ENCODE data around the gene CKMT2. TPM values are rescaled to one million over a fixed set of nuclear protein-coding genes. Genes with fewer than 3 reads are reported as not detected.
"Not testable (repeated sequence)": the region's sequence is repeated elsewhere in the genome, so short reads cannot be mapped to it uniquely, and the experiment has no call there.

Gene CKMT2
- total RNA-seq, 1 experiment from 2014 or later: not detected

DNA sequence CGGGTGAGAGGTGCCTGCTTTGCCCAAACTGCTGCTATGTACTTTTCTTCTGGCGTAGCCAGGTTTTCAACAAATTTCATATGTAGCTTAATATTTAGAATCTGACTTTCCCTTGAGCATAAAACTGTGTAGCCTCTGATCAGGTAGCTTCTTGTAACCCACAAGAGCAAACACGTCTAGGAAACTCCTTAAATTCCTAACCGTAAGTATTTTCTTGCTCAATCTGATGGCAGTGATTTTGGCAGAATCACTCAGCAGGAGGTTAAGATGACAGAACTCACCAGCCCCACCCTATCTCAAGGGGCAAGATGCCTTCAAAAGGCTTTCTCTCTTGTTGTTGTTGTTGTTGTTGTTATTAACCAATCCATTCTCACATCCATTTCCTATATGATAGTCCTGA lies 20.8 kb downstream of the CKMT2 start:
- Histone ChIP-seq H3K4me2 (ENCODE audit: low read length) (no peak overlapping the region), H3K27me3 (ENCODE audit: low read length) (no peaks in the 10 kb centered on the region), H3K9me3 (ENCODE audit: low read length) (no peaks in the 10 kb centered on the region), H3F3A (ENCODE audit: low read length, unreplicated experiment) (no peaks in the 10 kb centered on the region), H3K9ac (ENCODE audit: low read length) (no peak overlapping the region), H3K4me3 (ENCODE audit: low read length) (no peak overlapping the region), H3K4me1 (ENCODE audit: insufficient read depth, low read length) (peaks cover 5% of the 10 kb centered on the region; the same call in 1 of the 2 replicates), H3K9me2 (replicated peaks; ENCODE audit: low read length) (no peaks in the 10 kb centered on the region), H2AFZ (ENCODE audit: low read length) (no peak overlapping the region), H3K27ac (ENCODE audit: low read length) (no peak overlapping the region), H4K20me1 (ENCODE audit: low read length) (no peaks in the 10 kb centered on the region), H3K36me3 (ENCODE audit: low read depth, low read length) (no peaks in the 10 kb centered on the region), H3K79me2 (ENCODE audit: low read length) (no peaks in the 10 kb centered on the region)
- no peak for DNase-seq
- TF ChIP-seq, protein P1, sequence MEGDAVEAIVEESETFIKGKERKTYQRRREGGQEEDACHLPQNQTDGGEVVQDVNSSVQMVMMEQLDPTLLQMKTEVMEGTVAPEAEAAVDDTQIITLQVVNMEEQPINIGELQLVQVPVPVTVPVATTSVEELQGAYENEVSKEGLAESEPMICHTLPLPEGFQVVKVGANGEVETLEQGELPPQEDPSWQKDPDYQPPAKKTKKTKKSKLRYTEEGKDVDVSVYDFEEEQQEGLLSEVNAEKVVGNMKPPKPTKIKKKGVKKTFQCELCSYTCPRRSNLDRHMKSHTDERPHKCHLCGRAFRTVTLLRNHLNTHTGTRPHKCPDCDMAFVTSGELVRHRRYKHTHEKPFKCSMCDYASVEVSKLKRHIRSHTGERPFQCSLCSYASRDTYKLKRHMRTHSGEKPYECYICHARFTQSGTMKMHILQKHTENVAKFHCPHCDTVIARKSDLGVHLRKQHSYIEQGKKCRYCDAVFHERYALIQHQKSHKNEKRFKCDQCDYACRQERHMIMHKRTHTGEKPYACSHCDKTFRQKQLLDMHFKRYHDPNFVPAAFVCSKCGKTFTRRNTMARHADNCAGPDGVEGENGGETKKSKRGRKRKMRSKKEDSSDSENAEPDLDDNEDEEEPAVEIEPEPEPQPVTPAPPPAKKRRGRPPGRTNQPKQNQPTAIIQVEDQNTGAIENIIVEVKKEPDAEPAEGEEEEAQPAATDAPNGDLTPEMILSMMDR (conservative IDR thresholded peaks at IDR 0.05; ENCODE audit: low read depth, low read length): no peak
- TF ChIP-seq EZH2 (IDR thresholded peaks at IDR 0.05; ENCODE audit: low read length, unreplicated experiment): no peak
- TF ChIP-seq EZH2phosphoT487 (IDR thresholded peaks at IDR 0.05; ENCODE audit: borderline replicate concordance, low read length): no peak
- CTCF ChIA-PET: no interaction called here
- BruUV-seq (replicated peaks): no TSS peak
- ATAC-seq: no peak
- POLR2A ChIA-PET (ENCODE audit: unreplicated experiment): no interaction called here
- intact Hi-C loops (cut with micrococcal nuclease): no loop called here

DNA sequence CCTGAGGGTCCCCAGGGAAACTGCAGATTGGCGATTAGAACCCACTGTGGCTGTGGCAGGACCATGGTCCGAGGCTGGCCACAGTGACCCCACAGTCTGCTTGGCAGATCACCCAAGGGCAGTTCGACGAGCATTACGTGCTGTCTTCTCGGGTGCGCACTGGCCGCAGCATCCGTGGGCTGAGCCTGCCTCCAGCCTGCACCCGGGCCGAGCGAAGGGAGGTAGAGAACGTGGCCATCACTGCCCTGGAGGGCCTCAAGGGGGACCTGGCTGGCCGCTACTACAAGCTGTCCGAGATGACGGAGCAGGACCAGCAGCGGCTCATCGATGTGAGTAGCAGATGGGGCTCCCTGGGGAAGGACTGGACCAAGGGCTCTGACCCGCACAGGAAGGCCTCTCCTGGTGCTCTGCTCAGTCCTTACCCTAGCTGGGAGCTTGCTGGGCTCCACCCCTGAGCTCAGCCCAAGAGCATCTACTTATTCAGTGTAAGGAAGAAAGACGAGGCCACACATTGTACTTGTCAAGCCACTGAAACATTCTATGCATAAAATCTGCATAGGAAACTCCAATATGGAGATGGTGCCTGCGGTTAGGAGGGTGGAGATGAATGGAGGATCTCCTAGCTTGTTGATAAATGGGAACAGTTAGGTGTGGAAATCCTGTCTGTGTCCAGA lies 21.9 kb downstream of the CKMT2 start:
- ATAC-seq (no peak), DNase-seq (no peak)
- TF ChIP-seq, protein P1 (conservative IDR thresholded peaks at IDR 0.05; ENCODE audit: low read depth, low read length): no peak
- TF ChIP-seq EZH2phosphoT487 (IDR thresholded peaks at IDR 0.05; ENCODE audit: borderline replicate concordance, low read length): no peak
- no peak for TF ChIP-seq EZH2 (IDR thresholded peaks at IDR 0.05; ENCODE audit: low read length, unreplicated experiment)
- no peaks in the 10 kb centered on the region for H4K20me1 ChIP-seq (ENCODE audit: low read length)
- H3K36me3 ChIP-seq (ENCODE audit: low read depth, low read length): no peaks in the 10 kb centered on the region
- CTCF ChIA-PET: no interaction called here
- BruUV-seq (replicated peaks): no TSS peak
- H2AFZ ChIP-seq (ENCODE audit: low read length): no peak overlapping the region
- H3K4me1 ChIP-seq (ENCODE audit: insufficient read depth, low read length): peaks cover 5% of the 10 kb centered on the region; the same call in 1 of the 2 replicates
- H3K9ac ChIP-seq (ENCODE audit: low read length): no peak overlapping the region
- H3K27ac ChIP-seq (ENCODE audit: low read length): no peak overlapping the region
- intact Hi-C loops (cut with micrococcal nuclease): no loop called here
- H3K9me2 ChIP-seq (replicated peaks; ENCODE audit: low read length): no peaks in the 10 kb centered on the region
- H3F3A ChIP-seq (ENCODE audit: low read length, unreplicated experiment): no peaks in the 10 kb centered on the region
- no peaks in the 10 kb centered on the region for H3K9me3 ChIP-seq (ENCODE audit: low read length)
- no peak overlapping the region for H3K4me3 ChIP-seq (ENCODE audit: low read length)
- H3K4me2 ChIP-seq (ENCODE audit: low read length): no peak overlapping the region
- no peaks in the 10 kb centered on the region for H3K79me2 ChIP-seq (ENCODE audit: low read length)
- H3K27me3 ChIP-seq (ENCODE audit: low read length): no peaks in the 10 kb centered on the region
- POLR2A ChIA-PET (ENCODE audit: unreplicated experiment): interaction anchor here (0.6 kb wide), 2 partner anchors 45 to 343 kb away, joined by 4 to 8 read pairs; no protein-coding TSS in a partner anchor

DNA sequence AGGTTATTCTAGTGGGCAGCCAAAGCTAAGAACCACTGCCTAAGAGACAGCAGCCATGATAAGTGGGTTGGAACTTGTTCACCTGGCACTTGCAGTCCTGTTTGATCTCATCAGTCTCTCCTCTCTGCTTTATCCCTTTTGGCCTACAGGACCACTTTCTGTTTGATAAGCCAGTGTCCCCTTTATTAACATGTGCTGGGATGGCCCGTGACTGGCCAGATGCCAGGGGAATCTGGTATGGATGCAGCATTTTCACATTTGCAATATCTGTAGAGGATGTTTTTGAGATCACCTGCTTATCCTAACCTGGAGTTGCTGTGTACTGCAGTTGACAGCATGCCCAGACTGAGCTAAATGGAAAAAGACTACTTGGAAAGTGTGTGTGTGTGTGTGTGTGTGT lies 23.6 kb downstream of the CKMT2 start:
- Histone ChIP-seq H4K20me1 (ENCODE audit: low read length) (no peaks in the 10 kb centered on the region), H2AFZ (ENCODE audit: low read length) (no peak overlapping the region), H3K79me2 (ENCODE audit: low read length) (no peaks in the 10 kb centered on the region), H3K36me3 (ENCODE audit: low read depth, low read length) (no peaks in the 10 kb centered on the region), H3F3A (ENCODE audit: low read length, unreplicated experiment) (no peaks in the 10 kb centered on the region), H3K9me3 (ENCODE audit: low read length) (no peaks in the 10 kb centered on the region), H3K4me1 (ENCODE audit: insufficient read depth, low read length) (peaks cover 5% of the 10 kb centered on the region; the same call in 1 of the 2 replicates), H3K4me3 (ENCODE audit: low read length) (no peak overlapping the region), H3K27ac (ENCODE audit: low read length) (no peak overlapping the region), H3K4me2 (ENCODE audit: low read length) (no peak overlapping the region), H3K9ac (ENCODE audit: low read length) (no peak overlapping the region), H3K9me2 (replicated peaks; ENCODE audit: low read length) (no peaks in the 10 kb centered on the region), H3K27me3 (ENCODE audit: low read length) (no peaks in the 10 kb centered on the region)
- CTCF ChIA-PET: no interaction called here
- TF ChIP-seq, protein P1 (conservative IDR thresholded peaks at IDR 0.05; ENCODE audit: low read depth, low read length): no peak
- no peak for TF ChIP-seq EZH2 (IDR thresholded peaks at IDR 0.05; ENCODE audit: low read length, unreplicated experiment)
- TF ChIP-seq EZH2phosphoT487 (IDR thresholded peaks at IDR 0.05; ENCODE audit: borderline replicate concordance, low read length): no peak
- BruUV-seq (replicated peaks): no TSS peak
- ATAC-seq (no peak), DNase-seq (no peak)
- intact Hi-C loops (cut with micrococcal nuclease): no loop called here
- POLR2A ChIA-PET (ENCODE audit: unreplicated experiment): no interaction called here

DNA sequence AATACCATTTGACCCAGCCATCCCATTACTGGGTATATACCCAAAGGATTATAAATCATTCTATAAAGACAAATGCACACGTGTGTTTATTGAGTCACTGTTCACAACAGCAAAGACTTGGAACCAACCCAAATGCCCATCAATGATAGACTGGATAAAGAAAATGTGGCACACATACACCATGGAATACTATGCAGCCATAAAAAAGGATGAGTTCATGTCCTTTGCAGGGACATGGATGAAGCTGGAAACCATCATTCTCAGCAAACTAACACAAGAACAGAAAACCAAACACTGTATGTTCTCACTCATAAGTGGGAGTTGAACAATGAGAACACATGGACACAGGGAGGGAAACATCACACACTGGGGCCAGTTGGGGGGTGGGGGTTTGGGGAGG lies 29.7 kb downstream of the CKMT2 start:
- H3K4me2 ChIP-seq (ENCODE audit: low read length); DNase-seq; H3K9me2 ChIP-seq (replicated peaks; ENCODE audit: low read length); H3K4me1 ChIP-seq (ENCODE audit: insufficient read depth, low read length); H4K20me1 ChIP-seq (ENCODE audit: low read length); POLR2A ChIA-PET (ENCODE audit: unreplicated experiment); CTCF ChIA-PET; ATAC-seq; H3K27ac ChIP-seq (ENCODE audit: low read length); H3F3A ChIP-seq (ENCODE audit: low read length, unreplicated experiment); H3K27me3 ChIP-seq (ENCODE audit: low read length); H3K9me3 ChIP-seq (ENCODE audit: low read length); BruUV-seq (replicated peaks); H3K36me3 ChIP-seq (ENCODE audit: low read depth, low read length); H3K4me3 ChIP-seq (ENCODE audit: low read length); intact Hi-C loops (cut with micrococcal nuclease); H2AFZ ChIP-seq (ENCODE audit: low read length); H3K9ac ChIP-seq (ENCODE audit: low read length): not testable (repeated sequence)
- H3K79me2 ChIP-seq (ENCODE audit: low read length): peaks cover 14% of the 10 kb centered on the region
